ENCODE measurements around the gene EID2.

EID2 gene

DNA sequence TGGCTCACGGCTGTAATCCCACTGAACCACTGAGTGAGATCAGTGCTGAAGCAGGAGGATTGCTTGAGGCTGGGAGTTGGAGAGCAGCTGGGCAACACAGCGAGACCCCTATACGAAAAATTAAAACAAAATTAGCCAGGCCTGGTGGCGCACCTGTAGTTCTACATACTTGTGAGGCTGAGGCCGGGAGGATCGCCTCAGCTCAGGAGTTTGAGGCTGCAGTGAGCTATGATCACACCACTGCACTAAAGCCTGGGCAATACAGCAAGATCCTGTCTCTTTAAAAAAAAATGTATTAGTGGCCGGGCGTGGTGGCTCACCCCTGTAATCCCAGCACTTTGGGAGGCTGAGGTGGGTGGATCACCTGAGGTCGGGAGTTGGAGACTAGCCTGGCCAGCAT, 31.3 kb downstream of the EID2 start:
- TF ChIP-seq, protein P1, sequence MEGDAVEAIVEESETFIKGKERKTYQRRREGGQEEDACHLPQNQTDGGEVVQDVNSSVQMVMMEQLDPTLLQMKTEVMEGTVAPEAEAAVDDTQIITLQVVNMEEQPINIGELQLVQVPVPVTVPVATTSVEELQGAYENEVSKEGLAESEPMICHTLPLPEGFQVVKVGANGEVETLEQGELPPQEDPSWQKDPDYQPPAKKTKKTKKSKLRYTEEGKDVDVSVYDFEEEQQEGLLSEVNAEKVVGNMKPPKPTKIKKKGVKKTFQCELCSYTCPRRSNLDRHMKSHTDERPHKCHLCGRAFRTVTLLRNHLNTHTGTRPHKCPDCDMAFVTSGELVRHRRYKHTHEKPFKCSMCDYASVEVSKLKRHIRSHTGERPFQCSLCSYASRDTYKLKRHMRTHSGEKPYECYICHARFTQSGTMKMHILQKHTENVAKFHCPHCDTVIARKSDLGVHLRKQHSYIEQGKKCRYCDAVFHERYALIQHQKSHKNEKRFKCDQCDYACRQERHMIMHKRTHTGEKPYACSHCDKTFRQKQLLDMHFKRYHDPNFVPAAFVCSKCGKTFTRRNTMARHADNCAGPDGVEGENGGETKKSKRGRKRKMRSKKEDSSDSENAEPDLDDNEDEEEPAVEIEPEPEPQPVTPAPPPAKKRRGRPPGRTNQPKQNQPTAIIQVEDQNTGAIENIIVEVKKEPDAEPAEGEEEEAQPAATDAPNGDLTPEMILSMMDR (IDR thresholded peaks at IDR 0.05; ENCODE audit: low read depth, low read length, missing control alignments), result no peak
- no peak overlapping the region for H3K4me3 ChIP-seq (ENCODE audit: low read depth, low read length)
- DNase-seq (ENCODE audit: low read depth), result no peak
- in situ Hi-C loops (cut with HindIII; ENCODE audit: low sequenced_read_pairs), result no loop called here

GRCh38 chr19:39507715-39508364, 32.1 kb downstream of the EID2 start:
- DNase-seq (ENCODE audit: low read depth), result no peak
- in situ Hi-C loops (cut with HindIII; ENCODE audit: low sequenced_read_pairs), result no loop called here
- TF ChIP-seq, protein P1 (IDR thresholded peaks at IDR 0.05; ENCODE audit: low read depth, low read length, missing control alignments), result no peak
- H3K4me3 ChIP-seq (ENCODE audit: low read depth, low read length), result peak overlapping the region; percentile 59

GRCh38 chr19:39506944-39507714, 32.8 kb downstream of the EID2 start:
- in situ Hi-C loops (cut with HindIII; ENCODE audit: low sequenced_read_pairs), result no loop called here

DNA sequence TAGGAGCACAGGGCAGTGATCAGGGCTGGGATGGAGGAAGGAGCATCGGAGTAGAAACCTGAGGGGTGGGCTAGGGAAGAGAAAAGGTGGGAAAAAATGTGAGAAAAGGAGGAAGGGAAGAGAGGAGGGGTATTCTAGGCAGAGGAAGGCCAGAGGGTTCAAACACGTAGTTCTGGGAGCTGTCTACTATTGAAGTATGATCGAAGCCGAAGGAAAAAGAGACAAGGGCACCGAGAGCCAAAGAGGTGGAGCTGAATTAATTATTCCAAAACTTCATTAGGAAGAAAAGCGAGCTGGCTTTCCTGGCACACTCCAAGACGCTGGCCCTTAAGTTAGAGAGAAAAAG, 33.4 kb downstream of the EID2 start:
- in situ Hi-C loops (cut with HindIII; ENCODE audit: low sequenced_read_pairs), result no loop called here
- peak overlapping the region; percentile 59 for H3K4me3 ChIP-seq (ENCODE audit: low read depth, low read length)

More at GRCh38 chr19:39506944-39507714, 32.8 kb downstream of the EID2 start:
- peak overlapping the region; percentile 59 for H3K4me3 ChIP-seq (ENCODE audit: low read depth, low read length)
- TF ChIP-seq, protein P1 (IDR thresholded peaks at IDR 0.05; ENCODE audit: low read depth, low read length, missing control alignments), result no peak
- no peak for DNase-seq (ENCODE audit: low read depth)

DNA sequence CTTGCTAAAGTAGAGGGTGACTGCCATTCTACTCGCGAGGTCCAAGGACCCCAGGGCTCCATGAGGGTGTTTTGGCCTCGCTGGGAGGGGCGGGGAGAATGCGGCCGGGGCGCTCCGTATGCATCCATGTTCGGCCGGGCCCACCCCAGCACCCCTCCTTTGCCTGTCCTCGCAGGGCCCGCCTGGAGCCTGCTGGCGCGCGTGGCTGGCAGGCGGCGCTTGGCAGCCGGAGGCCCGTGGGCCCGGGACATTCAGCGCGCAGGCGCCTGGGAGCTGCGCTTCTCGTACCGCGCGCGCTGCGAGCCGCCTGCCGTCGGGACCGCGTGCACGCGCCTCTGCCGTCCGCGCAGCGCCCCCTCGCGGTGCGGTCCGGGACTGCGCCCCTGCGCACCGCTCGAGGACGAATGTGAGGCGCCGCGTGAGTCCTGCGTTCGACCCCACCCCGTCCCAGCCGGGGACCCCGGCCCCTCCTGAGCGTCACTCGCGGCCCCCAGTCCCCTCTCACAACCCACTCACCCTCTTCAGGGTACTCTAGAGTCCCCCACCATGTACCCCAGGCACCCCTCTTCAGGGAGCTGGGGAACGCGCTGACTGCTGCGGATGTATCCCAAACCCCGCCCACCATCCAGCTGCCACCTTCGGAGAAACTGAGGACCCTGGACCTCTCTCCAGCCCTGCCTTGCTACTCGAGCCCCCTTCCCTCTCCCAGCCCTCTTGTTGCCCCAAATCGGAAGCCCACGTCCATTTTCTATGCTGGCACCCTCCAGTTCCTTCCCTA, 37.1 kb downstream of the EID2 start:
- DNase-seq (ENCODE audit: low read depth), result no peak
- H3K4me3 ChIP-seq (ENCODE audit: low read depth, low read length), result no peak overlapping the region
- TF ChIP-seq, protein P1 (IDR thresholded peaks at IDR 0.05; ENCODE audit: low read depth, low read length, missing control alignments), result peak; percentile 48
- in situ Hi-C loops (cut with HindIII; ENCODE audit: low sequenced_read_pairs), result no loop called here

More for the DNA sequence above, 33.4 kb downstream of the EID2 start:
- TF ChIP-seq, protein P1 (IDR thresholded peaks at IDR 0.05; ENCODE audit: low read depth, low read length, missing control alignments), result no peak
- DNase-seq (ENCODE audit: low read depth), result no peak

DNA sequence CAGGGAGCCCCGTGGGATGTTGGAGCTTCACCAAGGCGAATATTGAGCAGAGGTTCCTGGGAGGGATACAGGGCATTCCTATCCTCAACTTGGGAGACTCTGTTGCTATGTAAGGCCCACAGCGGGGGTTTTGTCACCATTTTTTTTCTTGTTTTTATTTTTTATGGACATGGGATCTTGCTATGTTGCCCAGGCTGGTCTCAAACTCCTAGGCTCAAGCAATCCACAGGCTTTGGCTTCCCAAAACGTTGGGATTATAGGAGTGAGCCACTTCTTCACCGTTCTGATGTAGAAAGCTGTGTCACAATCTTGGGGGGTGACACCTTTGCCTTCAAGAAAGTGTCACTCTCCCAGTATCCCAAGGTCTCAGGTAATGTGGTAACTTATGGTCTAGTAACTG, 38.6 kb downstream of the EID2 start:
- no peak for DNase-seq (ENCODE audit: low read depth)
- TF ChIP-seq, protein P1 (IDR thresholded peaks at IDR 0.05; ENCODE audit: low read depth, low read length, missing control alignments), result no peak
- no peak overlapping the region for H3K4me3 ChIP-seq (ENCODE audit: low read depth, low read length)
- in situ Hi-C loops (cut with HindIII; ENCODE audit: low sequenced_read_pairs), result no loop called here
